Fibroblast of the aortic adventitia (primary cell): ENCODE data around the gene EIF4A3. TPM values are rescaled to one million over a fixed set of nuclear protein-coding genes. Genes with fewer than 3 reads are reported as not detected.

ENCODE experiments used
- DNase-seq: peaks from one replicate; pipeline ENCODE4 v3.0.0-alpha.2; 2010; ENCODE audit warnings: low read depth
- H3K4me3 ChIP-seq: 2 replicates; pipeline ENCODE4 v1.5.1; 2011; ENCODE audit warnings: low read depth, mild to moderate bottlenecking, control low read depth, low read length, moderate library complexity
- CTCF ChIP-seq: IDR thresholded peaks from 2 replicates; pipeline ENCODE4 v1.5.1; 2011; ENCODE audit warnings: mild to moderate bottlenecking, low read length, control low read depth, inconsistent platforms; ENCODE audit not compliant: insufficient read depth
- total RNA-seq: library from RNA; depleted of rRNA; stranded (reverse); fragments of >200 nt; gene quantifications from 2 replicates; pipeline ENCODE4 v1.2.3, GENCODE V29; 2012; ENCODE audit warnings: low replicate concordance

EIF4A3 gene
- total RNA-seq, 1 donor: 85.9 TPM

- no peak for DNase-seq
- no peak for TF ChIP-seq CTCF
Measured at GRCh38 chr17:80182845-80183223, 35.9 kb upstream of the EIF4A3 start.

GRCh38 chr17:80182118-80182844, 35.4 kb upstream of the EIF4A3 start:
- no peak for DNase-seq
- TF ChIP-seq CTCF: no peak

More at GRCh38 chr17:80182845-80183223, 35.9 kb upstream of the EIF4A3 start:
- no peak overlapping the region for H3K4me3 ChIP-seq

GRCh38 chr17:80181431-80181830, 34.5 kb upstream of the EIF4A3 start:
- TF ChIP-seq CTCF: no peak
- H3K4me3 ChIP-seq: no peak overlapping the region
- DNase-seq: no peak

More at GRCh38 chr17:80182118-80182844, 35.4 kb upstream of the EIF4A3 start:
- no peak overlapping the region for H3K4me3 ChIP-seq

GRCh38 chr17:80180192-80180591, 33.3 kb upstream of the EIF4A3 start:
- no peak overlapping the region for H3K4me3 ChIP-seq
- TF ChIP-seq CTCF: no peak
- no peak for DNase-seq

- no peak for DNase-seq
- no peak for TF ChIP-seq CTCF
- no peak overlapping the region for H3K4me3 ChIP-seq
Measured at GRCh38 chr17:80177986-80178595, 31.2 kb upstream of the EIF4A3 start.

GRCh38 chr17:80176757-80177156, 29.8 kb upstream of the EIF4A3 start:
- no peak overlapping the region for H3K4me3 ChIP-seq
- no peak for TF ChIP-seq CTCF
- DNase-seq: no peak
